ENCODE results near the gene DDX17.

DDX17 gene

GRCh38 chr22:38464992-38465672 is 41.0 kb downstream of the DDX17 start:
- DNase-seq: no peak

- DNase-seq: no peak
Observed at GRCh38 chr22:38462960-38463784, 42.9 kb downstream of the DDX17 start.

GRCh38 chr22:38461414-38462081 is 44.6 kb downstream of the DDX17 start:
- DNase-seq: peak; percentile 83

GRCh38 chr22:38461057-38461413 is 45.1 kb downstream of the DDX17 start:
- DNase-seq: no peak

GRCh38 chr22:38460426-38460840 is 45.7 kb downstream of the DDX17 start:
- no peak for DNase-seq

- DNase-seq: no peak
Observed at GRCh38 chr22:38456841-38457699, 49.0 kb downstream of the DDX17 start.

GRCh38 chr22:38456272-38456835 is 49.8 kb downstream of the DDX17 start:
- no peak for DNase-seq

- no peak for DNase-seq
Observed at GRCh38 chr22:38455530-38456271, 50.4 kb downstream of the DDX17 start.

- DNase-seq: no peak
Observed at GRCh38 chr22:38455076-38455529, 51.0 kb downstream of the DDX17 start, which contains the start of gene KCNJ4. TSS of gene KCNJ4 (minus strand) at chr22:38455199. CDS start at chr22:38428132, 27,067 bp downstream.

GRCh38 chr22:38454353-38455075 is 51.6 kb downstream of the DDX17 start:
- no peak for DNase-seq

- no peak for DNase-seq
Observed at GRCh38 chr22:38453996-38454352, 52.1 kb downstream of the DDX17 start.

GRCh38 chr22:38453066-38453672 is 52.9 kb downstream of the DDX17 start:
- no peak for DNase-seq

GRCh38 chr22:38452373-38453065 is 53.6 kb downstream of the DDX17 start:
- DNase-seq: no peak

GRCh38 chr22:38451864-38452263 is 54.2 kb downstream of the DDX17 start:
- DNase-seq: no peak

GRCh38 chr22:38451404-38451803 is 54.7 kb downstream of the DDX17 start:
- no peak for DNase-seq

- DNase-seq: no peak
Observed at GRCh38 chr22:38450234-38450797, 55.8 kb downstream of the DDX17 start.

GRCh38 chr22:38449776-38450175 is 56.3 kb downstream of the DDX17 start:
- DNase-seq: no peak

GRCh38 chr22:38448945-38449745 is 57.0 kb downstream of the DDX17 start:
- DNase-seq: no peak
